Right lobe of liver (tissue), 6 donors: ENCODE results near the gene SCN3B. TPM values are rescaled to one million over a fixed set of nuclear protein-coding genes. Genes with fewer than 3 reads are reported as not detected.

Experiments
- ATAC-seq, 4 donors: fragments of 200-7000 bp; cut with Tn5 transposase; one replicate each; pipeline ENCODE4 v1.9.1; 2020; ENCODE audit warnings: mild to moderate bottlenecking in 4 of 4, moderate library complexity in 4 of 4
- DNase-seq, 3 donors: peaks; one replicate each; pipeline ENCODE4 v3.0.0-alpha.2; 2020
- H3K27ac ChIP-seq, 3 donors: fragments of 200-600 bp; one replicate each; pipeline ENCODE4 v1.8.0; 2022
- H3K27me3 ChIP-seq, 2 donors: fragments of 200-600 bp; one replicate each; pipeline ENCODE4 v1.8.0; 2022
- H3K36me3 ChIP-seq, 4 donors: fragments of 200-600 bp; sonication (generic) in 1 of 4; one replicate each; pipeline versions ENCODE4 v1.5.1 to v1.8.0; 2017 to 2022; ENCODE audit warnings: control low read depth in 1 of 4
- H3K4me1 ChIP-seq, 4 donors: fragments of 200-600 bp; sonication (generic) in 1 of 4; one replicate each; pipeline versions ENCODE4 v1.5.1 to v1.8.0; 2017 to 2022; ENCODE audit warnings: control low read depth in 1 of 4
- H3K4me3 ChIP-seq, 3 donors: fragments of 200-600 bp; one replicate each; pipeline ENCODE4 v1.8.0; 2022
- H3K9me3 ChIP-seq, 4 donors: fragments of 200-600 bp; sonication (generic) in 1 of 4; one replicate each; pipeline versions ENCODE4 v1.5.1 to v1.8.0; 2017 to 2022; ENCODE audit warnings: control low read depth in 1 of 4
- POLR2A ChIP-seq: fragments of 450-650 bp; IDR thresholded peaks from one replicate; pipeline ENCODE4 v1.6.1; 2017; ENCODE audit warnings: antibody characterized with exemption, mild to moderate bottlenecking
- WGBS: methylation state at CpG from one replicate; pipeline ENCODE4 v1.1.6; 2018; ENCODE audit warnings: low coverage, low lambda C conversion rate; ENCODE audit not compliant: insufficient coverage; ENCODE audit errors: missing lambda C conversion rate; 5-methylcytosine and 5-hydroxymethylcytosine counted together
- intact Hi-C, 2 donors: fragments of 100-400 bp; cut with DNase I; formaldehyde crosslinking; loops; one replicate each; pipeline versions ENCODE4 v1.11.2 to v1.14.1; 2022
- total RNA-seq, 6 experiments: library from RNA; depleted of rRNA in 2 of 6; stranded (reverse); fragments of >200 nt in 2 of 6; fragmentation: NEBNext Ultra II Directional in 3 of 6; extraction: Animal tissue kit (Norgen Biotek cat#: 25700) in 3 of 6; gene quantifications; one replicate each; pipeline versions ENCODE4 v1.1.0 to v1.2.4, GENCODE V29; 2016 to 2023
- TF ChIP-seq, protein P1 (sequence below), 4 donors: fragments of 200-600 bp in 3 of 4; fragments of 450-650 bp in 1 of 4; IDR thresholded peaks; one replicate each; pipeline versions ENCODE4 v1.5.1 to v1.8.0; 2016 to 2022; ENCODE audit warnings: antibody characterized with exemption in 4 of 4, mild to moderate bottlenecking in 2 of 4
- donor health status: DM: no; HTN: yes; CAD: no.
- donor health status: DM: no; HTN: no; CAD: no.
- donor health status: DM: no; HTN: no; CAD: no.
- donor health status: DM: no; HTN: yes; CAD: no.
- donor health status: DM: no; HTN: yes; CAD: no.

Gene SCN3B
- total RNA-seq, 6 experiments from 2014 or later, result 0.04 to 0.20 (median 0.09) TPM; not detected in 1

DNA sequence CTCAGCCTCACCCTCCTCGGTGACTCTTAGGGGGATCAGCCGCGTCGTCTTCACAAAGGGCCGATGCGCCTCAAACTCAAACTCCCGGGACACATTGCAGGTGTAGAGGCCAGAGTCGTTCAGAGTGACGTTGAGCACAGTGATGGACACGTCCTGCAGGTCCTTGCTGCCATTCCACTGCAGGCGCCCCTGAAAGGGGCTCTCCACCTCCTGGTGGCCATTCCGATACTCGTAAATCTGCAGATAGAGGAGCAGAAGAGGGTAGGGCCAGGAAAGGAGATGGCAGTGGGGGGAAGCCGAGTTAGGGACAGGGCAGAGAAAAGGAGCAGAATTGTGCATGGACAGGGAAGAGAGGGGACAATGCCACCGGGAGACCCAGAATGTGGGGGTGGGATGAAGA is 12.0 kb downstream of the SCN3B start:
- ATAC-seq (no peak), DNase-seq (no peak)
- no peaks in the 10 kb centered on the region for H3K36me3 ChIP-seq
- intact Hi-C loops, result no loop called here
- no peaks in the 10 kb centered on the region for H3K4me1 ChIP-seq
- TF ChIP-seq, protein P1, sequence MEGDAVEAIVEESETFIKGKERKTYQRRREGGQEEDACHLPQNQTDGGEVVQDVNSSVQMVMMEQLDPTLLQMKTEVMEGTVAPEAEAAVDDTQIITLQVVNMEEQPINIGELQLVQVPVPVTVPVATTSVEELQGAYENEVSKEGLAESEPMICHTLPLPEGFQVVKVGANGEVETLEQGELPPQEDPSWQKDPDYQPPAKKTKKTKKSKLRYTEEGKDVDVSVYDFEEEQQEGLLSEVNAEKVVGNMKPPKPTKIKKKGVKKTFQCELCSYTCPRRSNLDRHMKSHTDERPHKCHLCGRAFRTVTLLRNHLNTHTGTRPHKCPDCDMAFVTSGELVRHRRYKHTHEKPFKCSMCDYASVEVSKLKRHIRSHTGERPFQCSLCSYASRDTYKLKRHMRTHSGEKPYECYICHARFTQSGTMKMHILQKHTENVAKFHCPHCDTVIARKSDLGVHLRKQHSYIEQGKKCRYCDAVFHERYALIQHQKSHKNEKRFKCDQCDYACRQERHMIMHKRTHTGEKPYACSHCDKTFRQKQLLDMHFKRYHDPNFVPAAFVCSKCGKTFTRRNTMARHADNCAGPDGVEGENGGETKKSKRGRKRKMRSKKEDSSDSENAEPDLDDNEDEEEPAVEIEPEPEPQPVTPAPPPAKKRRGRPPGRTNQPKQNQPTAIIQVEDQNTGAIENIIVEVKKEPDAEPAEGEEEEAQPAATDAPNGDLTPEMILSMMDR (IDR thresholded peaks at IDR 0.05), result no peak
- TF ChIP-seq POLR2A, result no peak
- no peak overlapping the region for H3K27ac ChIP-seq
- H3K9me3 ChIP-seq, result no peaks in the 10 kb centered on the region
- 57% methylated on average over 9 of the region's 15 CpGs for WGBS
- H3K27me3 ChIP-seq, result no peaks in the 10 kb centered on the region
- H3K4me3 ChIP-seq, result no peak overlapping the region

DNA sequence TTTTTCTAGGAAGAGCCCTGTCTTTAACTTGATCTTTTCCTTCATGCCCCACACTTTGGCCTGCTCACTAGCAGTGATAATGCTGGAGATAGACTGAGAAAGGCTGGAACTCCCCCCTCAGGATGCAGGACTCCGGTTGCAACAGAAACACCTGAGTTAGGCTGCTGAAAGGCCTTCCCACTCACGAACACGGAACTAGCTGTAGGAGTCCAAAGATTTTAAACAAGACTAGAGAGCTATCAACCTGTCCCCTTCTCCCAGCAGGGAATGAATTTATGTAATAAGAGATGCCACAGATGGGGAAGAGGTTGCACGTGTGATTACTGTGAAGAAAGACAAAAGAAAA is 13.0 kb downstream of the SCN3B start:
- Histone ChIP-seq H3K36me3 (no peaks in the 10 kb centered on the region), H3K9me3 (no peaks in the 10 kb centered on the region), H3K27ac (no peak overlapping the region), H3K4me1 (no peaks in the 10 kb centered on the region), H3K27me3 (no peaks in the 10 kb centered on the region), H3K4me3 (no peak overlapping the region)
- intact Hi-C loops, result no loop called here
- WGBS, result 53% methylated on average over 4 of the region's 4 CpGs
- DNase-seq, result no peak
- ATAC-seq, result no peak
- no peak for TF ChIP-seq POLR2A
- TF ChIP-seq, protein P1 (IDR thresholded peaks at IDR 0.05), result no peak

DNA sequence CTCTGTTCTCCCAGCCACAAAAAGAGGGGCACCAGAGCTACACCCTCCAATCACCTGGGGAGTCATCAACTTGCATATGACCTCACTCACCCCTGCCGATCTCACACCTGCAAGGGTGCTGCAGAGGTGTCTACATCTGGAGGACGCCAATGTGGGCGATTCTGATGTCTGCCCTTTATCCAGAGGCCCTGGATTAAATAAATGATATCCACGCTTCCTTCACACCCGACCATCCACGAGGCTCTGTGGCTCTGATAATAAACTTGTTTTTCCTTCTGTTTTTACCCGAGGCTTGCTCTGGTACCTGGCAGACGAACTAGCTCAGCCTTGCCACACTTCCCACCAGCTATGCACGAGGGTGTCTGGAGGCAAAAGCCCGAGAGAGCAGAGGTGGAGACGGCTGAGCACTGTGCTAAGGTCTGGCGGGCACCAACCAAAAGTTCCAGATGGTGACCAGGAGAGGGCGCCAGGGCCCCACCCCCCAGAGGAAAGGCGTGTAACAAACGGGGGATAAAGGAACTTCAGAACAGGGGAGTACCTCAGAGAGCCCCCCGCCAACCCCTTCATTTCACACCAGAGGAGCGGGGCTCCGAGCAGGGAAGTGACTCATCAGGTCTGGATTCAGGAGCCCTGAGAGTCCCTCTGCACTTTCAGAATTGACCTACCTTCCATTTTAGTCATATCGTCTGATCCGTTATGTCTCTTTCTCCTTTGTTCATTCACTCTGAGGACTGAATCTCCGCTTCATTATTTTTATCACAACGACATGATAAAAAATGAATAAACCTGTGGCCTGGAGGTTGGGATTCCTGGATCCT is 13.5 kb downstream of the SCN3B start:
- 19% methylated on average over 20 of the region's 22 CpGs for WGBS
- DNase-seq, result peak in 1 of 3 donors; percentile 28
- H3K27me3 ChIP-seq, result no peaks in the 10 kb centered on the region

DNA sequence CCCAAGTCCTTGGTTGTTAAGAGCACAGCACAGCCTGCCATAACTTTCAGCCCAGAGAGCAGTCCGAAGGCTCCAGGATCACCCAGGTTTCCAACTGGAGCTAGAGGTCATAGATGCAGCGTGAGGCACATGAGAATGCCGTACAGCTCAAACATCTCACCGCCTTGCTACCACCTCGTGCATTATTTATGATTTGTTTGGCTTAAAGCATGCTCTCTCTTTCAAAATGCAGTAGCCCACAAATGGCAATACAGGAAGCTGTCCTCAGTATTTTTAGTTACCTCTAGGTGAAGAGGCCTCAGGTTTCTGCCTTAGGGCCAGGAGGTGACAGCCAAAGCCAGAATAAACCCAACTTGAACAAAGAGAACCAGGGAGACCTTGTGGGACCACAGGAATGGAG is 14.4 kb downstream of the SCN3B start:
- ATAC-seq, result no peak
- H3K27ac ChIP-seq, result no peak overlapping the region
- no peaks in the 10 kb centered on the region for H3K4me1 ChIP-seq
- no peak overlapping the region for H3K4me3 ChIP-seq
- no peak for TF ChIP-seq POLR2A
- TF ChIP-seq, protein P1 (IDR thresholded peaks at IDR 0.05), result no peak
- no peak for DNase-seq
- WGBS, result 65% methylated on average over 5 of the region's 5 CpGs
- intact Hi-C loops, result no loop called here
- H3K36me3 ChIP-seq, result no peaks in the 10 kb centered on the region
- no peaks in the 10 kb centered on the region for H3K9me3 ChIP-seq
- H3K27me3 ChIP-seq, result no peaks in the 10 kb centered on the region

More for the DNA sequence above, 13.5 kb downstream of the SCN3B start:
- no peak overlapping the region for H3K27ac ChIP-seq
- no peak for TF ChIP-seq POLR2A
- TF ChIP-seq, protein P1 (IDR thresholded peaks at IDR 0.05), result peak; percentile 31 to 61 (median 56)
- intact Hi-C loops, result no loop called here
- no peaks in the 10 kb centered on the region for H3K4me1 ChIP-seq
- no peak overlapping the region for H3K4me3 ChIP-seq
- H3K36me3 ChIP-seq, result no peaks in the 10 kb centered on the region
- peak; percentile 66 to 78 (median 76) for ATAC-seq
- H3K9me3 ChIP-seq, result no peaks in the 10 kb centered on the region
